Mucosa of descending colon (tissue), 3 donors: ENCODE results near the gene PRSS56. TPM values are rescaled to one million over a fixed set of nuclear protein-coding genes. Genes with fewer than 3 reads are reported as not detected.

Experiments
- ATAC-seq: fragments of 200-7000 bp; cut with Tn5 transposase; one replicate; pipeline ENCODE4 v1.9.1; 2020; ENCODE audit warnings: mild to moderate bottlenecking, moderate library complexity
- DNase-seq, 3 donors: peaks; one replicate each; pipeline ENCODE4 v3.0.0-alpha.2; 2020
- H3K36me3 ChIP-seq: fragments of 200-600 bp; one replicate; pipeline ENCODE4 v1.8.0; 2021; ENCODE audit warnings: low read depth, mild to moderate bottlenecking
- H3K4me1 ChIP-seq: fragments of 200-600 bp; one replicate; pipeline ENCODE4 v1.8.0; 2021; ENCODE audit warnings: low read depth, mild to moderate bottlenecking
- H3K4me3 ChIP-seq: fragments of 200-600 bp; one replicate; pipeline ENCODE4 v1.8.0; 2021; ENCODE audit warnings: mild to moderate bottlenecking
- H3K9me3 ChIP-seq: fragments of 200-600 bp; one replicate; pipeline ENCODE4 v1.8.0; 2021; ENCODE audit warnings: mild to moderate bottlenecking
- CTCF ChIP-seq: fragments of 200-600 bp; IDR thresholded peaks from one replicate; pipeline ENCODE4 v1.8.0; 2022; ENCODE audit warnings: antibody characterized with exemption, mild to moderate bottlenecking
- intact Hi-C, 2 donors: fragments of 100-400 bp; cut with DNase I in 1 of 2; cut with micrococcal nuclease in 1 of 2; formaldehyde crosslinking; loops; one replicate each; pipeline versions ENCODE4 v1.11.0 to v1.11.1; 2022; cut with DNase I, micrococcal nuclease
- total RNA-seq, 3 donors: library from RNA; stranded (reverse); fragmentation: NEBNext Ultra II Directional in 2 of 3; extraction: Animal tissue kit (Norgen Biotek cat#: 25700) in 2 of 3; gene quantifications; one replicate each; pipeline versions ENCODE4 v1.2.1 to v1.2.4, GENCODE V29; 2021 to 2023
- donor health status: DM: no; HTN: no; CAD: no; lungs with moderate emphysema.
- donor health status: DM: no; HTN: no; CAD: no.
- donor health status: DM: no; HTN: yes; CAD: no.

The PRSS56 gene
- total RNA-seq, 3 donors from 2014 or later = not detected

- no peak for TF ChIP-seq CTCF
- ATAC-seq (no peak), DNase-seq (peak in 1 of 3 donors; percentile 30)
- Histone ChIP-seq H3K4me3 (no peak overlapping the region), H3K36me3 (no peaks in the 10 kb centered on the region), H3K4me1 (peaks cover 17% of the 10 kb centered on the region), H3K9me3 (no peaks in the 10 kb centered on the region)
- intact Hi-C loops = no loop called here
Measured at GRCh38 chr2:232524771-232525170, 4.6 kb downstream of the PRSS56 start.

GRCh38 chr2:232525199-232525598 lies 5.0 kb downstream of the PRSS56 start:
- H3K4me1 ChIP-seq = peaks cover 17% of the 10 kb centered on the region
- intact Hi-C loops = no loop called here

GRCh38 chr2:232525791-232526371 lies 5.7 kb downstream of the PRSS56 start, which contains the start of gene CHRND:
CHRND (plus strand) TSS chr2:232526160; CDS start chr2:232526216, 56 bp downstream.
- Histone ChIP-seq H3K36me3 (no peaks in the 10 kb centered on the region), H3K4me1 (peaks cover 17% of the 10 kb centered on the region), H3K9me3 (no peaks in the 10 kb centered on the region), H3K4me3 (no peak within 1 kb of the TSS)
- no peak for TF ChIP-seq CTCF
- ATAC-seq (no peak), DNase-seq (peak in 1 of 3 donors; percentile 36)
- intact Hi-C loops = no loop called here

More at GRCh38 chr2:232525199-232525598, 5.0 kb downstream of the PRSS56 start:
- H3K9me3 ChIP-seq = no peaks in the 10 kb centered on the region
- no peaks in the 10 kb centered on the region for H3K36me3 ChIP-seq
- no peak overlapping the region for H3K4me3 ChIP-seq
- ATAC-seq = no peak
- DNase-seq = peak in 1 of 3 donors; percentile 25
- no peak for TF ChIP-seq CTCF

- intact Hi-C loops = no loop called here
- H3K4me3 ChIP-seq = no peak overlapping the region
- no peaks in the 10 kb centered on the region for H3K36me3 ChIP-seq
- H3K9me3 ChIP-seq = no peaks in the 10 kb centered on the region
- DNase-seq (peak in 1 of 3 donors; percentile 36), ATAC-seq (no peak)
- TF ChIP-seq CTCF = no peak
- peaks cover 17% of the 10 kb centered on the region for H3K4me1 ChIP-seq
Measured at GRCh38 chr2:232526372-232526941, 6.3 kb downstream of the PRSS56 start.

- TF ChIP-seq CTCF = no peak
- DNase-seq (peak in 2 of 3 donors; percentile 11 to 12), ATAC-seq (no peak)
- no peaks in the 10 kb centered on the region for H3K9me3 ChIP-seq
- H3K4me1 ChIP-seq = peaks cover 9% of the 10 kb centered on the region
- no peaks in the 10 kb centered on the region for H3K36me3 ChIP-seq
- no peak overlapping the region for H3K4me3 ChIP-seq
- intact Hi-C loops = no loop called here
Measured at GRCh38 chr2:232527905-232528470, 7.8 kb downstream of the PRSS56 start.
